ENCODE data around the gene RRM2. TPM values are rescaled to one million over a fixed set of nuclear protein-coding genes. Genes with fewer than 3 reads are reported as not detected.

The RRM2 gene
- total RNA-seq, 2 donors from 2014 or later: 0.08 to 0.63 TPM

DNA sequence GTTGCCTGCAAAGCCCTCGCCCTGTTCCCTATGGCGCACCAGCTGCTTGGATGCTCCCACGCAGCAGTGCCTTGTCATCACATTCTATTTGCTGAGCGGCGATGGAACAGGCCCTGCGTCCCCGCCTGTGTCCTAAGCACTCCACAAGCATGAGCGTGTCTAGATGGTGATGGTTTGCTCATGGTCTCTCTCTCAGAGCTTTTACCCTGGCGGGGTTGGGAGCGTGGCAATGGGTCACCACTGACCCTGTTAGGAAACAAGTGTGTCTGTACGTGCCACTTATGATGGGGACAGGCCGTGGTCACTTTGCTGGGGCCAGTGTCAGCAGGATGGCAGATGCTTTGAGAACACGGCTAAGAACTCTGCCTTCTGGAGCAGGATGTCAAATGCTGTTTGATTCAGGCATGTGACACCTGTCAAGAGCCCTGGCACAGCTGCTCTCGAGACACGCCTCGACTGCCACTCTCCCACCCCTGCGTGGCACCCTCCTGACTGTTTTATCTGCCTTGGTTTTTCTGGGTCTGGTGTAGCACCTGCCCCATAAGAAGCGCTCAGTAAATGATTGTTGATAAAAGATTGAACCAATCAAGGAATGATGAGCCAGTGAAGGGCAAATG, 44.2 kb downstream of the RRM2 start:
- no peak overlapping the region for H3K27ac ChIP-seq
- TF ChIP-seq, protein P1, sequence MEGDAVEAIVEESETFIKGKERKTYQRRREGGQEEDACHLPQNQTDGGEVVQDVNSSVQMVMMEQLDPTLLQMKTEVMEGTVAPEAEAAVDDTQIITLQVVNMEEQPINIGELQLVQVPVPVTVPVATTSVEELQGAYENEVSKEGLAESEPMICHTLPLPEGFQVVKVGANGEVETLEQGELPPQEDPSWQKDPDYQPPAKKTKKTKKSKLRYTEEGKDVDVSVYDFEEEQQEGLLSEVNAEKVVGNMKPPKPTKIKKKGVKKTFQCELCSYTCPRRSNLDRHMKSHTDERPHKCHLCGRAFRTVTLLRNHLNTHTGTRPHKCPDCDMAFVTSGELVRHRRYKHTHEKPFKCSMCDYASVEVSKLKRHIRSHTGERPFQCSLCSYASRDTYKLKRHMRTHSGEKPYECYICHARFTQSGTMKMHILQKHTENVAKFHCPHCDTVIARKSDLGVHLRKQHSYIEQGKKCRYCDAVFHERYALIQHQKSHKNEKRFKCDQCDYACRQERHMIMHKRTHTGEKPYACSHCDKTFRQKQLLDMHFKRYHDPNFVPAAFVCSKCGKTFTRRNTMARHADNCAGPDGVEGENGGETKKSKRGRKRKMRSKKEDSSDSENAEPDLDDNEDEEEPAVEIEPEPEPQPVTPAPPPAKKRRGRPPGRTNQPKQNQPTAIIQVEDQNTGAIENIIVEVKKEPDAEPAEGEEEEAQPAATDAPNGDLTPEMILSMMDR (IDR thresholded peaks at IDR 0.05): no peak
- no peaks in the 10 kb centered on the region for H3K36me3 ChIP-seq
- DNase-seq (ENCODE audit: low spot score): no peak
- H3K27me3 ChIP-seq: no peaks in the 10 kb centered on the region
- H3K9me3 ChIP-seq: no peaks in the 10 kb centered on the region
- no peak overlapping the region for H3K4me3 ChIP-seq
- peaks cover 0 to 17% of the 10 kb centered on the region in 2 donors for H3K4me1 ChIP-seq

DNA sequence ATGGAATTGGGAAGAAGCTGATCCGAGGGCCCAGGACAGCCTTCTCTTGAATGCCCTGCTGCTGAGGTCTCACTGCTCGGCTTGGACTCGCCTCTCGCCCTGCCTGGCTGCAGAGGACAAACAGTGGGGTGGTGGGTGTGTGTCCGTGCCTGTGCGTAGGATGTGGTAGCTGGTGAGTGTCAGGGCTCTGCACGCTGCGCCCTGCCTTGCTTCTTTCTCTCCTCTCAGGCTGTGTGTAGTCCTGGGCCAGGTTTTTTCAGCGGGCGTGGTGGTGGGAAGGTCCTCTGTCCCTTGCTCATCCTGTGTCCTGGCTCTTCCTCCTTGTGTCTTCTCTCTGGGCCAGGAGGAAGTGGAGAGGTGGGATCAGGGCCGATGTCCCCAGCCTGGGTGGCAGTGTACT, 44.8 kb downstream of the RRM2 start:
- Histone ChIP-seq H3K36me3 (no peaks in the 10 kb centered on the region), H3K4me1 (peaks cover 0 to 13% of the 10 kb centered on the region in 2 donors), H3K27ac (no peak overlapping the region), H3K27me3 (no peaks in the 10 kb centered on the region), H3K4me3 (no peak overlapping the region), H3K9me3 (no peaks in the 10 kb centered on the region)
- TF ChIP-seq, protein P1 (IDR thresholded peaks at IDR 0.05): no peak
- no peak for DNase-seq (ENCODE audit: low spot score)

DNA sequence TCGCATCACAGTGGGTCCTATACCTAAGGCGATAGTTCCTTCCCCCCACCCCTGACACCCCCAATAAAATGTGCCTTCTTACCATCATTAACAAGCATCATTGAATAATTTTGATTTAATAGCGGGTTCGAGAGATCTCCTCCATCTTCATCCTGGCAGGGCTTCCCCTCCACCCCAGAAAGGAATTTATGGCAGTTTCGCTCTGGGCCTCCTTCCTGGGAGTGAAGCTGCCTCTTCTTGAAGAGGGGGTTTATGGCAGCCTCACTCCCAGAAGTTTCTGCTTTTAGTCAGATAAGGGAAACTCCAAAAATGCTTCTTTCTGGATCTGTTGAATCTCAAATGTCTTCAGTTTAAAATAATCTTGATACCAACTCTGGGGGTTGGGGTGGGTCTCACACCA, 45.7 kb downstream of the RRM2 start:
- TF ChIP-seq, protein P1 (IDR thresholded peaks at IDR 0.05): no peak
- Histone ChIP-seq H3K36me3 (no peaks in the 10 kb centered on the region), H3K4me3 (no peak overlapping the region), H3K27me3 (no peaks in the 10 kb centered on the region), H3K27ac (no peak overlapping the region), H3K4me1 (peaks cover 0 to 4% of the 10 kb centered on the region in 2 donors), H3K9me3 (no peaks in the 10 kb centered on the region)
- no peak for DNase-seq (ENCODE audit: low spot score)

DNA sequence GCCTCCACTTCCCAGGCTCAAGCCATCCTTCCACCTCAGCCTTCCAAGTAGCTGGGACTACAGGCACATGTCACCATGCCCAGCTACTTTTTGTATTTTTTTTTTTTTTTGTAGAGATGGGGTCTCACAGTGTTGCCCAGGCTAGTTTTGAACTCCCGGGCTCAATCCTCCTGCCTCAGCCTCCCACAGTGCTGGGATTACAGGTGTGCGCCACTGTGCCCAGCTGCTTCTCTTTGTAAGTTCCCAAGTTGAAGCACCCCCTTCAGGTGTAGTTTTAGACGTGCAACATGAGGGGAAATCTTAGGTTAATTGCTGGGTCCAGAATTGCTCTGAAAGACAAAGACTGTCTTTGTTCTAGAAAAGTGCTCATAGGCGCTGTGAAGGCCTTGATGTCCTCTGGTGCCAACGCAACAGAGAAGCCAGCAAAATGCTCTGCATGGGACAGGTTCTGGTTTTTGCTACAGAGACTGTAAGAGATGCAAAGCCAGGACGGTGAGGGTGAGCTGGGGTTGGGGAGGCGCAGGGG, 46.6 kb downstream of the RRM2 start:
- H3K9me3 ChIP-seq: no peaks in the 10 kb centered on the region
- H3K27ac ChIP-seq: no peak overlapping the region
- no peaks in the 10 kb centered on the region for H3K27me3 ChIP-seq
- H3K36me3 ChIP-seq: no peaks in the 10 kb centered on the region
- DNase-seq (ENCODE audit: low spot score): no peak
- no peak overlapping the region for H3K4me3 ChIP-seq
- TF ChIP-seq, protein P1 (IDR thresholded peaks at IDR 0.05): no peak
- no peaks in the 10 kb centered on the region for H3K4me1 ChIP-seq

DNA sequence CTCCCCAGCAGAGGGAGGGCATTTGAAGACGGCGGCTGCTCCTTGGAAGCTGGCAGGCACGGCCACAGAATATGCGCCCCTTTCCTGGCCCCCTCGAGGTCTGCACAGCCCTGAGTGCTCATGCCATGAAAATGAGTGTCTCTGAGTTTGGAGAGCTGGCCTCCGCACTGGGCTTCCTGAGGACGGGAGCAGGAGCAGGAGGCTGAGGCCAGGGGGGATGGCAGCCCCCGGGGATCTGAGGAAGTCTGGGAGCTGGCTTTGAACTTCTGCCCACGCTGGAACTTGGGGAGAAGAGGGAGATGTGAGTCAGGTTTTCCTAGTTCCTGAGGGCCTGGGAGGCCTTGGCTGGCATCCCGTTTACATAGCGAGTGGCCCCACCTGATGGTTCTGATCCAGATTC, 47.0 kb downstream of the RRM2 start:
- no peak overlapping the region for H3K4me3 ChIP-seq
- no peak overlapping the region for H3K27ac ChIP-seq
- H3K36me3 ChIP-seq: no peaks in the 10 kb centered on the region
- no peak for DNase-seq (ENCODE audit: low spot score)
- H3K9me3 ChIP-seq: no peaks in the 10 kb centered on the region
- H3K27me3 ChIP-seq: no peaks in the 10 kb centered on the region
- no peaks in the 10 kb centered on the region for H3K4me1 ChIP-seq
- TF ChIP-seq, protein P1 (IDR thresholded peaks at IDR 0.05): no peak

DNA sequence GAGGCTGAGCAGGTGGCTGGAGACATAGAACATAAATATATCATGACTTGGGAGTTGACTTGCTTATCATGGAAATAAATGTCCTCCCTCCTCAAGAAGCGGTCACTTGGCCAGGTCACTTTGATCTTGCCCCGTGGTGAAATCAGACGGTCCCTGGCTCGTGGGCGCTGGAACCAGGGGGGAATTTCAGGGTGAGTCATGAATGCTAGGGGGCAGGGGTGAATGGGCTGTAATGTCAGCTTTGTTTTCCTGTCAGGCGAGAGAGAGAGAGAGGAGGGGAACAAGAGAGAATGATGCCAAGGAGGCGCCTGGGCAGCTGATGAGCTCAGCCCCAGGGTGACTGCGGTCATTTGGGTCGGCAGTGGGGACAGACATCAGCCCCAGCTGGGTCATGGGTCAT, 47.7 kb downstream of the RRM2 start:
- H3K4me3 ChIP-seq: no peak overlapping the region
- no peak overlapping the region for H3K27ac ChIP-seq
- H3K4me1 ChIP-seq: no peaks in the 10 kb centered on the region
- no peak for DNase-seq (ENCODE audit: low spot score)
- no peaks in the 10 kb centered on the region for H3K36me3 ChIP-seq
- no peaks in the 10 kb centered on the region for H3K9me3 ChIP-seq
- TF ChIP-seq, protein P1 (IDR thresholded peaks at IDR 0.05): no peak
- H3K27me3 ChIP-seq: no peaks in the 10 kb centered on the region

Measured in right atrium auricular region (tissue), 2 donors.